GM12878 (cell line): Measurements from ENCODE around the gene AGTPBP1. TPM values are rescaled to one million over a fixed set of nuclear protein-coding genes. Genes with fewer than 3 reads are reported as not detected.

Experiments
- ATAC-seq: fragments of 200-7000 bp; cut with Tn5 transposase; 3 replicates; pipeline ENCODE4 v1.9.1; 2020; ENCODE audit warnings: mild to moderate bottlenecking, moderate library complexity
- BruUV-seq: library from RNA; stranded (reverse); fragments of 400-500 nt; replicated peaks from 2 replicates; lab custom pipeline; 2021; lab: Mats Ljungman, UMichigan
- CTCF ChIA-PET: fragments of 300-600 bp; sonication (Branson Sonifier 250); formaldehyde crosslinking; extraction: SDS; loops from one replicate; lab custom pipeline; 2021; ENCODE audit warnings: inconsistent platforms; lab: Yijun Ruan, JAX
- POLR2A ChIA-PET: fragments of 350-600 bp; formaldehyde crosslinking; extraction: SDS; loops from one replicate; lab custom pipeline; 2021; ENCODE audit warnings: inconsistent platforms; lab: Charles Lee
- RAD21 ChIA-PET: fragments of 300-600 bp; sonication (Branson Sonifier 250); formaldehyde crosslinking; loops from one replicate; lab custom pipeline; 2023; ENCODE audit warnings: antibody characterized with exemption; ENCODE audit not compliant: unreplicated experiment; lab: Charles Lee
- SMC1A ChIA-PET: fragments of 300-600 bp; sonication (Branson Sonifier 250); formaldehyde crosslinking; loops from one replicate; lab custom pipeline; 2023; ENCODE audit not compliant: unreplicated experiment, uncharacterized antibody; lab: Charles Lee
- DNase-seq: peaks from one replicate; pipeline ENCODE4 v3.0.0-alpha.2; 2011; ENCODE audit warnings: low read depth, low spot score
- FAIRE-seq: peaks from 3 replicates; lab custom pipeline; 2011; peaks lifted over from hg19 to GRCh38; lab: Jason Lieb, UNC
- H2AFZ ChIP-seq: 2 replicates; pipeline ENCODE4 v1.6.0; 2011; ENCODE audit warnings: low read depth, low read length, control low read depth; ENCODE audit not compliant: control insufficient read depth
- H3K27ac ChIP-seq: 2 replicates; pipeline ENCODE4 v1.5.1; 2011; ENCODE audit warnings: control low read depth; ENCODE audit not compliant: control insufficient read depth, insufficient read depth
- H3K27me3 ChIP-seq, 2 experiments: replicated peaks in 1 of 2; 2 replicates each; pipeline versions ENCODE4 v1.6.0 to v1.6.1; 2011; ENCODE audit warnings: low read length in 1 of 2; ENCODE audit not compliant: control insufficient read depth in 2 of 2, insufficient read depth in 2 of 2
- H3K36me3 ChIP-seq, 2 experiments: 2 replicates each; pipeline ENCODE4 v1.5.1; 2011; ENCODE audit warnings: low read length in 1 of 2; ENCODE audit not compliant: control insufficient read depth in 2 of 2, insufficient read depth in 2 of 2
- H3K4me1 ChIP-seq: 2 replicates; pipeline ENCODE4 v1.6.1; 2011; ENCODE audit warnings: mild to moderate bottlenecking, low read length, moderate library complexity, mixed read lengths; ENCODE audit not compliant: control insufficient read depth, insufficient read depth
- H3K4me2 ChIP-seq: 2 replicates; pipeline ENCODE4 v1.6.0; 2011; ENCODE audit warnings: control low read depth; ENCODE audit not compliant: control insufficient read depth, insufficient read depth
- H3K4me3 ChIP-seq: fragments of 200-600 bp; sonication (generic); 2 replicates; pipeline ENCODE4 v1.5.1; 2016
- H3K79me2 ChIP-seq: 2 replicates; pipeline ENCODE4 v1.6.0; 2011; ENCODE audit warnings: low read length; ENCODE audit not compliant: control insufficient read depth, insufficient read depth
- H3K9ac ChIP-seq: 2 replicates; pipeline ENCODE4 v1.8.0; 2011; ENCODE audit warnings: low read length, control low read depth, mixed read lengths; ENCODE audit not compliant: control insufficient read depth, insufficient read depth
- H3K9me3 ChIP-seq: replicated peaks from 3 replicates; pipeline ENCODE4 v1.5.1; 2011; ENCODE audit warnings: mild to moderate bottlenecking, low read length; ENCODE audit not compliant: control insufficient read depth, insufficient read depth
- H4K20me1 ChIP-seq: 2 replicates; pipeline ENCODE4 v1.6.0; 2011; ENCODE audit not compliant: control insufficient read depth, insufficient read depth
- BACH1 ChIP-seq: fragments of 450-650 bp; IDR thresholded peaks from 2 replicates; pipeline ENCODE4 v1.6.1; 2017; ENCODE audit warnings: mild to moderate bottlenecking, borderline replicate concordance
- FOXK2 ChIP-seq: fragments of 450-650 bp; IDR thresholded peaks from 2 replicates; pipeline ENCODE4 v1.6.1; 2017; ENCODE audit warnings: mild to moderate bottlenecking, moderate library complexity
- GABPA ChIP-seq: IDR thresholded peaks from 2 replicates; pipeline ENCODE4 v1.6.1; 2014; ENCODE audit warnings: antibody characterized with exemption, low read depth, mild to moderate bottlenecking, inconsistent platforms
- HCFC1 ChIP-seq: fragments of 150-350 bp; IDR thresholded peaks from 2 replicates; pipeline ENCODE4 v1.6.1; 2014; ENCODE audit warnings: low read length
- NFIC ChIP-seq: IDR thresholded peaks from 2 replicates; pipeline ENCODE4 v1.6.1; 2012; ENCODE audit warnings: low read depth, mild to moderate bottlenecking, inconsistent platforms, low read length, moderate library complexity
- RAD21 ChIP-seq: IDR thresholded peaks from 2 replicates; pipeline ENCODE4 v1.6.1; 2011; ENCODE audit warnings: mild to moderate bottlenecking, low read depth, low read length, moderate library complexity; ENCODE audit not compliant: insufficient read depth
- RBBP5 ChIP-seq: fragments of 200-600 bp; sonication (generic); conservative IDR thresholded peaks from 2 replicates; pipeline ENCODE4 v1.6.1; 2016
- SREBF1 ChIP-seq: IDR thresholded peaks from 2 replicates; pipeline ENCODE4 v1.6.1; 2012; ENCODE audit warnings: mild to moderate bottlenecking, low read length
- STAT3 ChIP-seq: IDR thresholded peaks from 2 replicates; pipeline ENCODE4 v1.6.1; 2011; ENCODE audit warnings: low read depth, low read length, improper control_type of control experiment
- TCF12 ChIP-seq: IDR thresholded peaks from 2 replicates; pipeline ENCODE4 v1.6.1; 2011; ENCODE audit warnings: low read depth, mild to moderate bottlenecking, low read length
- ZNF217 ChIP-seq: fragments of 450-650 bp; IDR thresholded peaks from 2 replicates; pipeline ENCODE4 v1.6.1; 2017; ENCODE audit warnings: antibody characterized with exemption, mild to moderate bottlenecking
- WGBS: methylation state at CpG from one replicate; pipeline ENCODE4 v1.1.6; 2016; ENCODE audit warnings: low lambda C conversion rate; ENCODE audit not compliant: insufficient replicate concordance, insufficient coverage; ENCODE audit errors: missing lambda C conversion rate; 5-methylcytosine and 5-hydroxymethylcytosine counted together
- in situ Hi-C: fragments of 300-500 bp; cut with MboI; formaldehyde crosslinking; loops from 9 replicates; pipeline ENCODE4 v1.14.3; 2018; ENCODE audit warnings: mixed read lengths
- intact Hi-C: fragments of 100-400 bp; cut with micrococcal nuclease; formaldehyde crosslinking; loops from one replicate; pipeline ENCODE4 v1.14.2; 2022; ENCODE audit not compliant: unreplicated experiment
- polyA plus RNA-seq, 11 experiments: library from polyadenylated mRNA; depleted of rRNA in 4 of 11; unstranded in 6 of 11; stranded (reverse) in 5 of 11; fragments of >200 nt; fragmentation: Nextera tagmentation in 4 of 11; fragmentation: Illumina TruSeq in 1 of 11; extraction: Ambion mirVana in 4 of 11; extraction: Trizol in 1 of 11; gene quantifications; 1 replicate in 1 of 11; 2 replicates in 10 of 11; pipeline versions ENCODE4 v1.2.1 to v1.2.3, GENCODE V29; 2011 to 2016; ENCODE audit warnings: inconsistent platforms in 2 of 11, missing spikeins in 2 of 11, low read depth in 1 of 11
- total RNA-seq, 4 experiments: library from RNA; depleted of rRNA in 3 of 4; stranded (reverse); fragments of >200 nt in 3 of 4; fragmentation: Illumina TruSeq in 1 of 4; extraction: Trizol in 1 of 4; gene quantifications; 2 replicates each; pipeline versions ENCODE4 v1.2.1 to v1.2.3, GENCODE V29; 2013 to 2021
- TF ChIP-seq, protein P1 (sequence below): fragments of 450-650 bp; IDR thresholded peaks from 2 replicates; pipeline ENCODE4 v1.6.1; 2016; ENCODE audit warnings: mild to moderate bottlenecking
- TF ChIP-seq, protein P2 (sequence below), 3 experiments: IDR thresholded peaks in 2 of 3; conservative IDR thresholded peaks in 1 of 3; 2 replicates each; pipeline ENCODE4 v1.5.1; 2011; ENCODE audit warnings: low read depth in 3 of 3, low read length in 3 of 3, mild to moderate bottlenecking in 3 of 3, control low read depth in 2 of 3, moderate library complexity in 2 of 3, inconsistent platforms in 1 of 3, mixed read lengths in 1 of 3; ENCODE audit not compliant: control insufficient read depth in 2 of 3, insufficient read depth in 1 of 3; ENCODE audit errors: extremely low read depth in 1 of 3

The AGTPBP1 gene
- total and polyA plus RNA-seq, 10 of the 15 experiments (the other 5 are each of a cell fraction or from before 2014, with no cell fraction given): 6.1 to 35.2 (median 20.0) TPM

DNA sequence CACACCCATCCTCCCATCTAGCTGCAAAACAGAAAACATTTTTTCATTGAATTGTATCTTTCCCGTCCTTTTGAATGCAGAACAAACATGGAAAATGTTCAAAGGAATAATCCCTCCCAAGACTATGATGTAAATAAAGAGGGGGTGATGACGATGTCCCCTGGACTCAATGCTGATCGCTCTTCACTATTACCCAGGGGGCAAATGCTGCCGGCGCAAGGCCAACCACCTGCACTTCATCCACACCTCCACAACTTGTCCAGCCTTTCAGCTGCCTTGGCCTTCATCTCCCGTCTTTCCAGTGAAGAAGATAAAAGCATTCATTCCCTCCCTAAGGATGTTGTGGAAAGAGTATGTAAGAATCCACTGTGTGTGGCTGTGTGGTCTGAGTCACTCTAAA lies 240.3 kb downstream of the AGTPBP1 start:
- intact Hi-C loops: no loop called here
- DNase-seq (no peak), ATAC-seq (no peak), FAIRE-seq (no peak)
- Histone ChIP-seq H3K9ac (no peak overlapping the region), H3K4me2 (no peak overlapping the region), H3K79me2 (no peaks in the 10 kb centered on the region), H3K4me3 (no peak overlapping the region), H3K36me3 (no peaks in the 10 kb centered on the region), H2AFZ (no peak overlapping the region), H3K4me1 (no peaks in the 10 kb centered on the region), H3K27me3 (peaks cover 0 to 2% of the 10 kb centered on the region in 2 experiments; a peak in 2 of 4 replicates), H3K9me3 (peaks cover 2% of the 10 kb centered on the region), H3K27ac (no peak overlapping the region), H4K20me1 (no peaks in the 10 kb centered on the region)
- ChIA-PET SMC1A (no interaction called here), RAD21 (no interaction called here), CTCF (interaction anchor here (0.9 kb wide), 1 partner anchor 8 kb away, joined by 3 read pairs; no protein-coding TSS in a partner anchor), POLR2A (no interaction called here)
- 42% methylated on average over 6 of the region's 6 CpGs for WGBS
- in situ Hi-C loops: no loop called here
- TF ChIP-seq, protein P1, sequence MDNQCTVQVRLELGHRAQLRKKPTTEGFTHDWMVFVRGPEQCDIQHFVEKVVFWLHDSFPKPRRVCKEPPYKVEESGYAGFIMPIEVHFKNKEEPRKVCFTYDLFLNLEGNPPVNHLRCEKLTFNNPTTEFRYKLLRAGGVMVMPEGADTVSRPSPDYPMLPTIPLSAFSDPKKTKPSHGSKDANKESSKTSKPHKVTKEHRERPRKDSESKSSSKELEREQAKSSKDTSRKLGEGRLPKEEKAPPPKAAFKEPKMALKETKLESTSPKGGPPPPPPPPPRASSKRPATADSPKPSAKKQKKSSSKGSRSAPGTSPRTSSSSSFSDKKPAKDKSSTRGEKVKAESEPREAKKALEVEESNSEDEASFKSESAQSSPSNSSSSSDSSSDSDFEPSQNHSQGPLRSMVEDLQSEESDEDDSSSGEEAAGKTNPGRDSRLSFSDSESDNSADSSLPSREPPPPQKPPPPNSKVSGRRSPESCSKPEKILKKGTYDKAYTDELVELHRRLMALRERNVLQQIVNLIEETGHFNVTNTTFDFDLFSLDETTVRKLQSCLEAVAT: no peak
- TF ChIP-seq FOXK2 (no peak), HCFC1 (no peak), STAT3 (no peak), ZNF217 (no peak), SREBF1 (no peak), RBBP5 (no peak), BACH1 (no peak), RAD21 (no peak), GABPA (no peak), NFIC (no peak), TCF12 (no peak)
- TF ChIP-seq, protein P2, sequence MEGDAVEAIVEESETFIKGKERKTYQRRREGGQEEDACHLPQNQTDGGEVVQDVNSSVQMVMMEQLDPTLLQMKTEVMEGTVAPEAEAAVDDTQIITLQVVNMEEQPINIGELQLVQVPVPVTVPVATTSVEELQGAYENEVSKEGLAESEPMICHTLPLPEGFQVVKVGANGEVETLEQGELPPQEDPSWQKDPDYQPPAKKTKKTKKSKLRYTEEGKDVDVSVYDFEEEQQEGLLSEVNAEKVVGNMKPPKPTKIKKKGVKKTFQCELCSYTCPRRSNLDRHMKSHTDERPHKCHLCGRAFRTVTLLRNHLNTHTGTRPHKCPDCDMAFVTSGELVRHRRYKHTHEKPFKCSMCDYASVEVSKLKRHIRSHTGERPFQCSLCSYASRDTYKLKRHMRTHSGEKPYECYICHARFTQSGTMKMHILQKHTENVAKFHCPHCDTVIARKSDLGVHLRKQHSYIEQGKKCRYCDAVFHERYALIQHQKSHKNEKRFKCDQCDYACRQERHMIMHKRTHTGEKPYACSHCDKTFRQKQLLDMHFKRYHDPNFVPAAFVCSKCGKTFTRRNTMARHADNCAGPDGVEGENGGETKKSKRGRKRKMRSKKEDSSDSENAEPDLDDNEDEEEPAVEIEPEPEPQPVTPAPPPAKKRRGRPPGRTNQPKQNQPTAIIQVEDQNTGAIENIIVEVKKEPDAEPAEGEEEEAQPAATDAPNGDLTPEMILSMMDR (IDR thresholded peaks at IDR 0.05 in 2 of 3, conservative IDR thresholded peaks at IDR 0.05 in 1 of 3; ENCODE audit: control insufficient read depth in 2 of 3, extremely low read depth in 1 of 3, insufficient read depth in 1 of 3, low read depth in 3 of 3, low read length in 3 of 3): no peak
- BruUV-seq: no TSS peak

Other genes starting within 250 kb of the AGTPBP1 start
- 15.5 and 18.7 TPM in 2 replicates for gene NAA35, start 199.2 kb upstream of the AGTPBP1 start, total RNA-seq (2014; rRNA removed)
- 28.1 TPM in 2 replicates for gene NAA35, start 199.2 kb upstream of the AGTPBP1 start, total RNA-seq (2014; rRNA removed; fragmentation: Illumina TruSeq; extraction: Trizol)
- 24.4 and 25.7 TPM in 2 replicates for gene NAA35, start 199.2 kb upstream of the AGTPBP1 start, total RNA-seq (2021)
- 38.0 and 48.2 TPM in 2 replicates for gene NAA35, start 199.2 kb upstream of the AGTPBP1 start, polyA plus RNA-seq (2011; rRNA removed)
- 30.7 and 37.4 TPM in 2 replicates for gene NAA35, start 199.2 kb upstream of the AGTPBP1 start, polyA plus RNA-seq (2014; fragmentation: Illumina TruSeq; extraction: Trizol)
- gene NAA35, start 199.2 kb upstream of the AGTPBP1 start, polyA plus RNA-seq (2014; fragmentation: Nextera tagmentation; extraction: Ambion mirVana): 10 to 100 TPM; 18.9 to 23.4 TPM
- 16.9 and 17.3 TPM in 2 replicates for gene NAA35, start 199.2 kb upstream of the AGTPBP1 start, polyA plus RNA-seq (2014; rRNA removed)
- gene NAA35, start 199.2 kb upstream of the AGTPBP1 start, polyA plus RNA-seq (2016; fragmentation: Nextera tagmentation; extraction: Ambion mirVana): 10 to 100 TPM; 30.5 to 37.1 TPM